Head of caudate nucleus (tissue), 42 donors: Measurements from ENCODE around the gene CLDN14.

ENCODE experiments used
- DNase-seq, 42 donors: peaks; one replicate each; pipeline versions ENCODE4 v3.0.0 to v3.0.0-alpha.2; 2020 to 2021; ENCODE audit warnings: mixed read lengths in 7 of 42
- intact Hi-C: fragments of 100-400 bp; cut with DNase I; formaldehyde crosslinking; loops from one replicate; pipeline ENCODE4 v1.15.0; 2022

Gene CLDN14

DNA sequence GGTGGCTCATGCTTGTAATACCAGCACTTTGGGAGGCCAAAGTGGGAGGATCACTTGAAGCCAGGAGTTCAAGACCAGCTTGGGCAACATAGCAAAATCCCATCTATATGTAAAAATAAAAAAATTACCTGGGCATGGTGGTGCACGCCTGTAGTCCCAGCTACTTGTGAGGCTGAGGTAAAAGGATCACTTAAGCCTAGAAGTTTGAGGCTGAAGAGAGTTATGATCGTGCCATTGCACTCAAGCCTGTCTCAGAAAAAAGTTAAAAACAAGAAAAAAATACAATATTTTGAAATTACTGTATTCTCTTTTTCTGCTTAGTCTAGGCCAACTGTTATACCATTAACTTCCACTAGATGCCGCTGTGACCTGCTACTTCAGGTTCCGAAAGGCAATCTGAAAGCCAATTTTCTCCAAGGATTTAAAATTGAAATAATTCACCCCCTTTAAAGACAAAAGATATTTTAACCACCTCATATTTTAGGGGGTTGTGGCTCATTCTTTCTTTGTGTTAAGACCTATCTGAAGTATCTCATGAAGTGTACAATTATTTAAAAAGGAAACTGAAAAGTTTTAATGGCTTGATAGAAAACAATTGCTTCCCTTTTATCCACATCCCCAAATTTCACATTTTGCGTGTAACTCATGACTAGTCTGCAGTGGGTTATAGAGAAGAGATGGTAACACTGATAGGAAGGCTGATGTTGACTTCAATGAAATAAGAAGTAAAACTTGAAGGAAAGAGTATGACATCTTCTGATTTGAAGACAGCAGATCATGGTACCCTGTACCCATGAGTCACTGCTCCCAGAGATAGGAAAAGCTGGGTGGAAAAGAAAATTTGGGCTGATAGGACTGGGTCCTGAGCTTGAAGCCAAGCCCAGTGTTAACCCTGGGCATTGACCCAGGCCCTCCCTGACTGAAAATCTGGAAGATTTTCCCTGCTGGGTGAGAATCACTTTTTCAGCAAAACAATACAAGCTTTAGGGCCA lies 24.4 kb upstream of the CLDN14 start:
- DNase-seq = peak in 33 of 42 donors; percentile 8 to 86 (median 56)
- intact Hi-C loops = loop anchor here (5.0 to 10.0 kb wide), 2 partner anchors 220 to 423 kb away; no protein-coding TSS in a partner anchor

- DNase-seq = no peak
- intact Hi-C loops = loop anchor here (10.0 kb wide), 1 partner anchor 222 kb away; no protein-coding TSS in a partner anchor
Observed at GRCh38 chr21:36502365-36502764, 22.4 kb upstream of the CLDN14 start.

DNA sequence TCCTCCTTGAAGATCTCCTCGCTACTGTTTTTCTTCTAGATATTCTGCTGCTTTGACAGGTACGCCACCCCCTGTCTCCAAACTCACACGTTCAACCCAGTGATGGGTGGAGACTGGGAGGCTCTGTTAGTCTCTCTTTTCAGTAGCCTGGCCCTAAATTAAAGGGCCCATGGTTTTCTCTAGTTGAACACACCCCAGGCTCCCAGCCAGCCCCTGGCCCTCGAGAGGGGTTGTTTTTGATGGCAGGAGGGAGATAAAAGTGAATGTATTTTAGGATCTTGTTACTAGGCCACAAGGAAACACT lies 21.6 kb upstream of the CLDN14 start:
- no peak for DNase-seq
- intact Hi-C loops = loop anchor here (10.0 kb wide), 1 partner anchor 223 kb away; no protein-coding TSS in a partner anchor

- intact Hi-C loops = loop anchor here (10.0 kb wide), 1 partner anchor 225 kb away; no protein-coding TSS in a partner anchor
- DNase-seq = no peak
Observed at GRCh38 chr21:36499578-36500471, 19.9 kb upstream of the CLDN14 start.

- intact Hi-C loops = no loop called here
- DNase-seq = no peak
Observed at GRCh38 chr21:36494557-36494956, 14.6 kb upstream of the CLDN14 start.

DNA sequence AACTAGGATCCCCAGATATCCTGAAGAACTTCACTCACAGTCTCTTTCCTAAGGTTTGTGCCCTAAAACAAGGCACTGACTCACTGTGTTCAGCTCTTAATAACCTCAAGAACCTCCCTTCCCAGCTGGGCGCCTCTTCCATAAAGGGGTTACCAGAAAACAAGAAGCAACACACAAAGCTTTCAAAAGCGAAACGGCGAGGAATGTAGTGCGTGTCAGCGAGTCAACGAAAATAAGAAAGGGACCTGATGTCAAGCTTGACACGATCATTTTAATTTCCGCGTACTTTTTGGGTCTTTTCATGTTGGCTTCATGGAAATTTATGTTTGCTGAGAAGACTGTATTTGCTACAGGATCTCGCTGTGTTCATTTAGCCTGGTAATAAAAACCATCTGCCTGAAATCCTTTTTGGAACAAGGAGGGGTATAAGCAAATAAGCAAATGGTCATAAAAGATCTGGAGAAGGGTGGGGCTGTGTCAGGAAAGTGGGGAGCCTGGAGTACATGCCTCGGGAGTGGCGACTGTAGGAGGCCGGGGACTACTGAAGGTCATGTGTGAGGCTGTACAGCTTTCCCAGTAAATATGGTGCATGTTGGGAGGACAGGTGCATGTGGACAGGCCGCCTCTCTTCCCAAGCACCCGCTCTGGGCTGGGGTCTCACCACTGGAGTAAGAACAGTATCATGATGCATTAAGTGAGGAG lies 11.4 kb upstream of the CLDN14 start:
- intact Hi-C loops = no loop called here
- DNase-seq = no peak

- no peak for DNase-seq
- intact Hi-C loops = no loop called here
Observed at GRCh38 chr21:36489776-36490165, 9.8 kb upstream of the CLDN14 start.

GRCh38 chr21:36489103-36489775 lies 9.3 kb upstream of the CLDN14 start:
- intact Hi-C loops = no loop called here
- no peak for DNase-seq

- DNase-seq = no peak
- intact Hi-C loops = no loop called here
Observed at GRCh38 chr21:36487641-36488307, 7.9 kb upstream of the CLDN14 start.

GRCh38 chr21:36486246-36486645 lies 6.3 kb upstream of the CLDN14 start:
- intact Hi-C loops = no loop called here
- no peak for DNase-seq

GRCh38 chr21:36485476-36485875 lies 5.6 kb upstream of the CLDN14 start:
- DNase-seq = no peak
- intact Hi-C loops = no loop called here

- no peak for DNase-seq
- intact Hi-C loops = no loop called here
Observed at GRCh38 chr21:36483095-36483494, 3.2 kb upstream of the CLDN14 start.

GRCh38 chr21:36482673-36483072 lies 2.8 kb upstream of the CLDN14 start:
- intact Hi-C loops = no loop called here

DNA sequence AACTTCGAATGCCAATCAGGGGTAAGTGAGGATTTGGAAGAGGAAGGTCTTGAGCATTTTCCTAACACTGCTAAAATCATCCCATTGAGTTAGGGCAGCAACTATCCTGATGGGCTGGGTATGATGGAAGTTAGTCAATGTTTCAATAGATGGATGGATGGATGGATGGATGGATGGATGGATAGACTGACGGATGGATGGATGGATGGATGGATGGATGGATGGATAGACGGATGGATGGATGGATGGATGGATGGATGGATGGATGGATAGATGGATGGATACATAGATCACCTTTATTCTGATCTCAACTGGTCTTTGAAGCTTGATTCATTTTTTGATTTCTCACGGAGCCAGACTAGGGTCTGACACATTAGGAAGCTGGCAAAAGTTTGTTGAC lies 2.3 kb upstream of the CLDN14 start:
- intact Hi-C loops = no loop called here
- DNase-seq = no peak

More at GRCh38 chr21:36482673-36483072, 2.8 kb upstream of the CLDN14 start:
- no peak for DNase-seq

DNA sequence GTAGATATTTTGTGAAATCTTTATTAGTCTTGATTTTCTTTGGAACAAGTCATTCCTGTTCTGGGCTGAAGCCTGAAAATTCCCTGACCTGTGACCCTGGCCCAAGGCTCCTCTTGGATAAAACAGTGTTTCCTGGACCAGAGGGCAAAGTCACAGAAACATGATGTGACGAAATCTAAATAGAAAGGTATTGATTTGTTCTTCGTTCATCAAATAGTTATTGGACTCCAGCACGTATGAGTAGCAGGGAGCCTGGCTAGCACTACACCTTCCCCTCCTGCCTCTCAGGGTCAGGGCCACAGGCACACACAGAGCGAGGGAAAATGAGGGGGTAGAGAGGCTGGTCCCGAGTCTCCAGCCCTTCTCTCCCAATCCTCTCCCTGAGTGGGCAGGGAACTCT lies 1.7 kb upstream of the CLDN14 start:
- intact Hi-C loops = no loop called here
- no peak for DNase-seq

DNA sequence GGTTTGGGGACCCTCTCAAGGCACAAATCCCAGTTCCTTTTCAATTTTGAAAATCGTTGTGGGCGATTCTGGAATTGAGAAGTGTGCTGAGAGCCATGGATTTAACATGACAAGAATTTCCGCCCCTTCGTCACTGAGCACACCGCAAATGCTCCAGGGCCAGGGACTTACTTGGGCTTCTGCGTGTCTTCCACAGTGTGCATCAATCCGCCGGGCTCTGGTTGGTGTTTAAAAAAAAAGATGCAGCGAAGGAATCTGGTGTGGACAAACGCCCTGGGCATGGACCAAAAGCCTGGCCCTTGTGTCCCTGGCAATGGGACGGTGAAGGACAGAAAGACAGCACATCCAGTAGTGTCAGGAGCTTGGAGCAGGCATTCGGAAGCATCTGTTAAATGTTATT lies 696 bp upstream of the CLDN14 start:
- no peak for DNase-seq
- intact Hi-C loops = no loop called here

DNA sequence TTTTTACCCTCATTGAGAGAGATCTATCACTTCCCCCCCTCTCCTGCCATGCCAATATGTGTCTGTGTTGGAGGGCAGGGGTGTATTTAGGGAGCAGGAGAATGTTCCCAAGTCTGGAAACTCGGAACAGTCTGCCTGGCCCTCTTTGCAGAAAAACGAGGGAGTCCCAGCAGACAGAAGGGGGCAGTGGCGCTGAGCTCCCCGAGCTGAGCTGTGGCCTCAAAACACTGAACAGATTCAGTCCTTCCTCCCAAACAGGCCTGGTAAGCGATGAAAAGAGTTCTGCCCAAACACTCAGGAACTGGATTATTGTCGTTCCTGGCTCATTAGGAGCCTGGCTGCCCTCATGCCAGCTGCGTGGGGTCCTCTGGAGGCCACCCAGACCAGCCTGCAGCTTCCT lies 981 bp downstream of the CLDN14 start:
- DNase-seq = peak in 32 of 42 donors; percentile 9 to 64 (median 38)
- intact Hi-C loops = no loop called here

- intact Hi-C loops = no loop called here
- no peak for DNase-seq
Observed at GRCh38 chr21:36478207-36478701, 1.7 kb downstream of the CLDN14 start.
